Measurements from ENCODE around the gene NAPA. TPM values are rescaled to one million over a fixed set of nuclear protein-coding genes. Genes with fewer than 3 reads are reported as not detected.

Gene NAPA
- total and polyA plus RNA-seq, 8 donors: 46.1 to 170 (median 106) TPM

GRCh38 chr19:47495478-47496372, 19.1 kb downstream of the NAPA start:
- intact Hi-C loops (cut with DNase I; ENCODE audit: low total_unique reads): no loop called here
- Histone ChIP-seq H3K4me3 (no peak overlapping the region), H3K36me3 (peaks cover 47 to 98% (median 97%) of the 10 kb centered on the region in 4 donors), H3K27ac (no peak overlapping the region), H3K9me3 (no peaks in the 10 kb centered on the region), H3K27me3 (no peaks in the 10 kb centered on the region), H3K4me1 (peaks cover 11 to 39% (median 35%) of the 10 kb centered on the region in 4 donors)
- DNase-seq: no peak
- 71 to 85% (median 81%) methylated on average over 16 to 17 of the region's 17 CpGs for WGBS, 5 donors
- TF ChIP-seq EP300 (IDR thresholded peaks at IDR 0.05) (no peak), POLR2AphosphoS5 (IDR thresholded peaks at IDR 0.05) (no peak), POLR2A (IDR thresholded peaks at IDR 0.05) (no peak), CTCF (IDR thresholded peaks at IDR 0.05) (no peak)

- 54 to 65% (median 59%) methylated on average over 9 of the region's 9 CpGs for WGBS, 5 donors
- peaks cover 8 to 30% (median 27%) of the 10 kb centered on the region in 4 donors for H3K4me1 ChIP-seq
- H3K27ac ChIP-seq: no peak overlapping the region
- H3K9me3 ChIP-seq: no peaks in the 10 kb centered on the region
- no peak for DNase-seq
- H3K27me3 ChIP-seq: no peaks in the 10 kb centered on the region
- H3K36me3 ChIP-seq: peaks cover 49 to 98% (median 97%) of the 10 kb centered on the region in 4 donors
- TF ChIP-seq POLR2A (IDR thresholded peaks at IDR 0.05): no peak
- TF ChIP-seq EP300 (IDR thresholded peaks at IDR 0.05): no peak
- TF ChIP-seq CTCF (IDR thresholded peaks at IDR 0.05): no peak
- no peak for TF ChIP-seq POLR2AphosphoS5 (IDR thresholded peaks at IDR 0.05)
- intact Hi-C loops (cut with DNase I; ENCODE audit: low total_unique reads): no loop called here
- no peak overlapping the region for H3K4me3 ChIP-seq
Observed at GRCh38 chr19:47494729-47495128, 20.1 kb downstream of the NAPA start.

- no peak overlapping the region for H3K4me3 ChIP-seq
- intact Hi-C loops (cut with DNase I; ENCODE audit: low total_unique reads): no loop called here
- WGBS, 5 donors: 82 to 93% (median 89%) methylated on average over 4 to 5 of the region's 5 CpGs
- H3K9me3 ChIP-seq: no peaks in the 10 kb centered on the region
- TF ChIP-seq CTCF (IDR thresholded peaks at IDR 0.05) (no peak), EP300 (IDR thresholded peaks at IDR 0.05) (no peak), POLR2A (IDR thresholded peaks at IDR 0.05) (no peak), POLR2AphosphoS5 (IDR thresholded peaks at IDR 0.05) (no peak)
- no peak overlapping the region for H3K27ac ChIP-seq
- no peak for DNase-seq
- H3K4me1 ChIP-seq: peaks cover 8 to 30% (median 27%) of the 10 kb centered on the region in 4 donors
- H3K27me3 ChIP-seq: no peaks in the 10 kb centered on the region
- peaks cover 49 to 98% (median 97%) of the 10 kb centered on the region in 4 donors for H3K36me3 ChIP-seq
Observed at GRCh38 chr19:47494211-47494547, 20.7 kb downstream of the NAPA start.

- Histone ChIP-seq H3K4me1 (peaks cover 8 to 27% (median 23%) of the 10 kb centered on the region in 4 donors), H3K27ac (no peak overlapping the region), H3K9me3 (no peaks in the 10 kb centered on the region), H3K27me3 (no peaks in the 10 kb centered on the region), H3K4me3 (no peak overlapping the region), H3K36me3 (peaks cover 45 to 98% (median 96%) of the 10 kb centered on the region in 4 donors)
- no peak for TF ChIP-seq CTCF (IDR thresholded peaks at IDR 0.05)
- no peak for TF ChIP-seq EP300 (IDR thresholded peaks at IDR 0.05)
- TF ChIP-seq POLR2A (IDR thresholded peaks at IDR 0.05): no peak
- no peak for TF ChIP-seq POLR2AphosphoS5 (IDR thresholded peaks at IDR 0.05)
- no peak for DNase-seq
- WGBS, 5 donors: 75 to 81% (median 80%) methylated on average over 17 to 18 of the region's 18 CpGs
- intact Hi-C loops (cut with DNase I; ENCODE audit: low total_unique reads): no loop called here
Observed at GRCh38 chr19:47493378-47494210, 21.3 kb downstream of the NAPA start.

Data from stomach (tissue), 9 donors.